Hematopoietic multipotent progenitor cell treated with erythropoietin and hydrocortisone succinate and interleukin-3 and kit ligand, for 17 days (in vitro differentiated cells): ENCODE measurements around the gene TSPOAP1.
A peak's percentile ranks its signal among the peaks of the same experiment; 100 is the strongest.

Source experiments
- DNase-seq: peaks from one replicate; pipeline ENCODE4 v3.0.0-alpha.2; 2015; ENCODE audit warnings: low spot score

The TSPOAP1 gene

DNA sequence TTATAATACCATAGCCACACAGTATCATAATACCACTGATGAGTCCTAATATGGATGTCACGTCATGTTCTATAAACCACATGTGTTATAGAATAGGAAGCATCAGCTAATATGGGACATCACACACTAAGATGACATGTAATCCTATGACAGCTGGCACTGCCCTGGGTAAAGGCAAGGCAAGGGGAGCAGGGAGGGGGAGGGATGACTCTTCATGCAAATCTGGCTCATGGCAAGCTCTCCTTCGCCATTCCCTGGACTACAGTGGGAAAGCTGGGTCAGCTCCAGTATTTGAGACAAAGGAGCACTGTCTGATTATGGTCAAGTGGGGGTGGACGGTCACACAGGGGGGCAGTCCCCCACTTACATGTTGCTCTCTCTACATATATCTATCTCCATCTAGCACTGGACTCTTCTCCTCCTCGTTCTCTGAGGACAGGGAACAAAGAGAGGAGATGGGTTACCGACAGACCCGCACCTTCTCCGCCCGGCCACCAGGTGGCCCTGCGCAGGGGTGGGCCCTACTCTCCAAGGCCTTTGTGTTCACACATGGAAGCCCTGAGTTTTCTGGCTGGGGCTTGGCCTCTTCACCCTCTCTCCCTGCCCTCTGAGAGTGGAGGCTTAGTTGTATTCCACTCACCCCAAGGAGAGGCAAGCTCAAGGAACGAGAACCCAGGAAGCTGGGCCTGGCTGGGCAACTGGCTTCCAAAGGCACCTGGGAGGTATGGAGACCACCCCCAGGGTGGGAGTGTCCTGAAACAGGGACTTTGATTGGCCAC lies 24.4 kb downstream of the TSPOAP1 start:
- DNase-seq = peak; percentile 55

DNA sequence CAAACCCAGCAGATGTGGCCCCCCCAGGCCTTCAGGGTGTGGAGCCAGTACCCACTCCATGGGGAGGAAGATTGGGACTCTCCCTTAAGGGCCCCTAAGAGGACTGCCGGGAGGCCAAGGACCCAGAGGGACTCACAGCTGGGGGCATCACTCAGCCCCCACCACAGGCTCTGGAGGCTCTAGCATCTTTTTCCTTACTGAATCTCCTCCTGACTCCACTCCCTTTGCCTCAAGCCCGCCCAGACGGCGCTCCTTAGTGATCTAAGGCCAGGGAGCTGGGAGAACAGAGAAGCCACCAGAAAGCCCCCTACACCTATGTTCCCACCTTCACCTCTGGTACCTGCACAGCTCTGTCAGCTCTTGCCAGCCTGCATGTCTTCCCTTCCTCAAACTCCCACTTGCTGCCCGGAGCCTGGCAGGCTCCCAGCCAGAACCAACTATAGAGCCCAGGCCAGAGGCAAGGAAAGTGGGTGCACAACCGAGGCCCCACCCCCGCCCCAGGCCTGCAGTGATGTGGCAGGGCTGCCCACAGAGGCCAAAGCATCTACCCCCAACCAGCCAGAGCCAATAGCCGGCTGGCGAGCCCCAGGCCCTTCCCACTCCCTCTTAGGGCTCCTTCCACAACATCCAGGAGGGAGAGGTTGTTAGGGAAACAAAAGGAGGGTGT lies 25.5 kb downstream of the TSPOAP1 start:
- no peak for DNase-seq

DNA sequence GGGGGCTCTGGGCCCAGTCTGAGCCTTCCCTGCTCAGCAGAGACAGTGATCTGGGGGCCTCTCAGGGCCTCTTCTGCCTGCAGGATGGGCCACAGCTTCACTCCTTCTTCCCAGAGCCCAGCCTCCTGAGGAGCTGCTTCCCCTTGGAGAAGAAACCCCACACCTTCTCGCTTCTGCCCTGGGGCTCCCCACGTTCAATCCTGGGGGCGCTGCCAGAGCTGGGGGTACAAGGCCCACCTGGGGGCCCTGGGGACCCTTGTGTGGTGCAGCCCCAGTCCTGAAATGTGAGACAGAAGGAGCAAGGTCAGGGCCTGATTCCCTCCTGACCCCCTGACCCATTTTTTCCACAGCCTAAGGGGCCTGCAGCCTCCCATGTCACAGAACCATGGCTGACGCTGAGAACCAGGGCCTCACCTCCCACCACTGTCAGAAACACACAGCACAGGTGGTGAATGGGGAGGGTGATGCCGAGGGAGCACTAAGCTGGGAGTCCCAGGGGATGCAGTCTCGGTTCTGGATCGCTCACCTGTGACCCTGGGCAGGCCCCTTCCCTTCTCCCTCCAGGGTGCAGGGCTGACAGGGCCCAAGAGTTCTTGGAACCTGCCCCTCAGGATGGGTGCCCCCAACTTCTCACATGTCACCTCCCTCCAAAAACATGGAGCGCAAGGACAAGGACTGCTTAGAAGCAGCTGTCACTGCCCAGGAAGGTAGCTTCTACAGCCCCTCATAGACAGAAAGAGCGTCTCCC lies 26.2 kb downstream of the TSPOAP1 start:
- DNase-seq = no peak

DNA sequence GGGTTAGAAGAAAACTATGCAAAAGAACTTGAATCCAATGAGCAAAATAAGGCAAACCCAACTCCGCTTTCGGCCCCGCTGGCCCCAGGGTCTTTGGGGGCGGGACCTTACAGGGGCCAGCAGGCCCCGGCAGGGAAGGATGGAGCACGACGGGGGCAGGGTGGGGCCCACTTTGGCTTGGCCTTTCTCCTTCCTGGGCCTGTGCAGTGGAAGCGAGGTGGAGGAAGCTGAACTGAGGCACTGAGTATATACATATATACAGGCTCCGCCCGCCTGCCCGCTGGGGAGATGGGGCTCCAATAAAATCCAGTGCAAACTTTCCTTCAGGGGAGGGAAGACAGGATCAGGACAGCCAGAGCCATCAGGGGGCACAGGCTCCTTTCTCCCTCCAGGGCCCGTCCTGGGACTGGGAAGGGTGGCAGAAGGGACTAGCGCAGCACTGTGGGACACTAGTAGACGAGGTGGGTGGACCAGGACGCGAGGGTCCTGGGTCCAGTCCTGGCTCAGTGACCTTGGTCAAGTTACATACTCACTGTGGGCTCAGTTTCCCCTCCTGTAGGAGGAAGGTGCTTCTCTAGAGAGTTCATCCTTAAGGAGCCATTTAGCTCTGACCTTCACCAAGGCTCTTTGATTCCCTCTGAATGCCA lies 27.0 kb downstream of the TSPOAP1 start:
- DNase-seq = no peak

- no peak for DNase-seq
Measured at GRCh38 chr17:58300336-58300735, 28.3 kb downstream of the TSPOAP1 start.

DNA sequence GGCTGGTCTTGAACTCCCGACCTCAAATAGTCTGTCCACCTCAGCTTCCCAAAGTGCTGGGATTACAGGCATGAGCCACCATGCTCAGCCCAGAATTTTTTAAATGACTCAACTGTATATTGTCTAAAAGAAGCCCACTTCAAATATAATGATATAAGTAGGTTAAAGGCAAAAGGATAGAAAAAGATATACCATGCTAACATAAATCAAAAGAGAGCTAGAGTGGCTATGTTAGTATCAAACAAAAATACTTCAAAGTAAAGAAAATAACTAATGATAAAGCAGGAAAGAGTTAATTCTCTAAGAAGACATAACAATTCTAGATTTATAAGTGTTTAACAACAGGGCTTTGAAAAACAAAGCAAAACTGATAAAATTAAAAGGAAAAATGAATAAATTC lies 34.6 kb downstream of the TSPOAP1 start:
- no peak for DNase-seq

DNA sequence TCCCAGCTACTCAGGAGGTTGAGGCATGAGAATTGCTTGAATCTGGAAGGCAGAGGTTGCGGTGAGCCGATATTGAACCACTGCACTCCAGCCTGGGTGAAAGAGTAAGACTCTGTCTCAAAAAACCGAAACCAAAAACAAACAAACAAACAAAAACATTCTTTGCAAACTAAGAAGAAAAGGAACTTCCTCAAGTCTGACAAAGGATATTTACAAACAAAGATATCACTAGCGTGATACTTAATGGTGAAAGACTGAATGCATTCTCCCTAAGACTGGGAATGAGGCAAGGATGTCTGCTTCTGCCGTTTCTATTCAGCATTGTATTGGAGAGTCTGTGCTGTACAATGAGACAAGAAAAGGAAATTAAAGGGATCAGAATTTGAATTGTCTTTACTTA lies 37.3 kb downstream of the TSPOAP1 start:
- no peak for DNase-seq

GRCh38 chr17:58289869-58290268 lies 38.7 kb downstream of the TSPOAP1 start:
- no peak for DNase-seq

DNA sequence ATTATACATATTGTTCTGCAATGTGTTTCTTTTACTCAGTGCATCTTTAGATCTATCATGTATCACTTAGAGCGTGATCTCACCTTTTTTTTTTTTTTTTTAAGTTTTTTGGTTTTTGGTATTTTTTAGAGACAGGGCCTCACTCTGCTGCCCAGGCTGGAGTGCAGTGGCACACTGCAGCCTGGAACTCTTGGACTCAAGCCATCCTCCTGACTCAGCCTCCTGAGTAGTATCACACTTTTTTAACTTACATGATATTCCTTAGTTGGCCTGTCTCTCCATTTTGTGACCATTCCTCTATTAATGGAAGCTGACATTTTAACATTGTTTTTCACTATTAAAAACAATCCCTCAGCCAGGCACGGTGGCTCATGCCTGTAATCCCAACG lies 43.2 kb downstream of the TSPOAP1 start:
- no peak for DNase-seq

- no peak for DNase-seq
Measured at GRCh38 chr17:58284613-58285421, 43.8 kb downstream of the TSPOAP1 start.

DNA sequence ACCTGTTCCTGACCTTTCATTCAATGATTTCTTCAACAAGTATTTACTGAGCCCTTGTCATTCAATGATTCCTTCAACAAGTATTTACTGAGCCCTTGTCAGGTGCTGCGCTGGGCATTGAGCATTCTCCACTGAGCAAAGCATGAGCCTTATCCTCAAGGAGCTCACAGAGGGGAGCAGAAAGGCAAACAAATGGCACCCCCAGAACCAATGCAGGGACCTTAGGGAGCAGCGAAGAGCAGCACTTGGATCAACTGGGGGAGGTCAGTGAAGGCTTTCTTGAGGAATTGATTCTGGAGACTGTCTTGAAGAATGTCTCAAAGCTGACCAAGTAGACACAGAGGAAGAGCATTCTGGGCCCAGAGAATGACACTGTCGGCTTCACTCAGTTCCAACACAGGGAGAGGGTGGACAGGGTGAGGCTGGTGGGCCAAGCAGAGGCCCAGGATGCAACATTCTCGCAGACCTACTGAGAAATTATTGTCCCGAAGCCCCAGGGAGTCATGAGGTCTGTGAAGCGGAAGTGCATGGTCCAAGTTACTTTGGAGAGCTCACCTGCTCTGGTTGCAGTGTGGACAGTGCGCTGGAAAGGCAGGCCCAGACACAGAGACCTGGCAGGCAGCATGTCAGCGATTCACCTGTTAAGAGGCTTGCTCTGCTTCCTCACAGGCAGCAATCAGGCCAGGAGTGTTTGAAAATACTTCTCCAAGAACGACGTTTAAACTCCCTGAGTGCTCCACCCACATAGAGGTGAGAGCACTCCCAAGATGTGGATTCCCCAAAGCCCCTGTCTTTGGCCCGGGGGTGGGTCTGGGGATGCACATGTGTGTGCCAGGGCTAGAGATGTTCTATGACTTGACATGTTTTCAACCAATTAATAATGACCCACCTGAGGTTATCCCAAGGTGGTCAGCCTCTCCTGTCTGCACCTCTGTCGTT lies 44.7 kb downstream of the TSPOAP1 start:
- DNase-seq = no peak

GRCh38 chr17:58282442-58282841 lies 46.2 kb downstream of the TSPOAP1 start:
- no peak for DNase-seq

DNA sequence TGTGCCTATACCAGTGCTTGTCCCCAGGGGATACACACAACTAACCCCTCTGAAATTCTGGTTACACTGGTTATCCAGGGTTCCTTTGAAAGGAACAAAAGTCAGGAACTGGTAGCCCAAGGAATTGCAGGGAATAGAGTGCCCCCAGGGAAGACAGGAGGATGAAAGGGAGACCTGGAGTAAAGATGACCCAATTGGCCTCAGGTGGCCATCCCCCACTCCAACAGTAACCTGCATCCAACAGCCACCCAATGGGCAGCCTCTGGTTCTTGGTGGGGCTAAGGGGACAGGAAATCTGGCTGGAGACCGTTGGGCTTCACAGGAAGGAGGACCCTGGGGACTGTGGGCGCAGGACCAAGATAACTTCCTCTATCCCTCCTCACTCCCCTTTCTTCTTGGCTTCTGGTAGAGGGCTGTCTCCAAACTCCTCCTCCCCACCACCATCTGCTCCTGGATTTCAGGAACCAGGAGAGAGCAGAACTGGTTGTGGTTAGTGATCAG lies 47.0 kb downstream of the TSPOAP1 start:
- DNase-seq = no peak

DNA sequence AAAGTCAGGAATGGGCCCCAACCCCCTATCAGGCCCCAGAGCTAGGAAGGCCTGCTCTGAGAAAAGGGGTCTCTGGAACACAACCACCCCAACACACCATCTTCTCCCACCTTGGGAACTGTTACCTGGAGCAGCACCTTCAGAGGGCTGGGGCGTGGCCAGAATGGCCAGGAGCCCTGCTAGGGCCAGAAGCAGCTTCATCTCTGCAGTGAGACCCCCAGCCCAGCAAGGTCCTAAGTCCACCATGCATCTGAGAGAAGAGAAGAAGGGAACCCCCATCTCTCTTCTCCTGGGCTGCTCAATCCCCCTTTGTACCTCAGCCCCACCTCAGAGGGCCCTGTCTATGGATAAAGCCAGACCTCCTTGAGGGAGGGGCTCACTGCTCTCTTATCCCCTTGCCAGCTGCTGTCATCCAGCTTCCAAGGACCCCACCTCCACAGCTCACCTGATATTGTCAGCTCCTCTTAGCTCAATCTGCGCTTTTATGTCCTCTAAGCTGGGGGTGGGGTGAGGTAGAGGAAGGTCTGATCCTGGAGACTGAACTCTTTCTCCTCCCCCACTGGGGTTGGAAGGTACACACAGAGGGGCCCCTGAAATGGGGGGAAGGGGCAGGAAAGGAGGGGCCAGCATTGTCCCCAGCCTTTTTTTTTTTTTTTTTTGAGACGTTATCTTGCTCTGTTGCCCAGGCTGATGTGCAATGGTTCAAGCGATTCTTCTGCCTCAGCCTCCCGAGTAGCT lies 47.9 kb downstream of the TSPOAP1 start, which contains the start of gene MPO:
TSS of gene MPO (minus strand) at position 456 of the 738 bp plus-strand sequence. CDS start at position 279, 177 bp downstream.
- no peak for DNase-seq

- DNase-seq = no peak
Measured at GRCh38 chr17:58279736-58280479, 48.7 kb downstream of the TSPOAP1 start.

DNA sequence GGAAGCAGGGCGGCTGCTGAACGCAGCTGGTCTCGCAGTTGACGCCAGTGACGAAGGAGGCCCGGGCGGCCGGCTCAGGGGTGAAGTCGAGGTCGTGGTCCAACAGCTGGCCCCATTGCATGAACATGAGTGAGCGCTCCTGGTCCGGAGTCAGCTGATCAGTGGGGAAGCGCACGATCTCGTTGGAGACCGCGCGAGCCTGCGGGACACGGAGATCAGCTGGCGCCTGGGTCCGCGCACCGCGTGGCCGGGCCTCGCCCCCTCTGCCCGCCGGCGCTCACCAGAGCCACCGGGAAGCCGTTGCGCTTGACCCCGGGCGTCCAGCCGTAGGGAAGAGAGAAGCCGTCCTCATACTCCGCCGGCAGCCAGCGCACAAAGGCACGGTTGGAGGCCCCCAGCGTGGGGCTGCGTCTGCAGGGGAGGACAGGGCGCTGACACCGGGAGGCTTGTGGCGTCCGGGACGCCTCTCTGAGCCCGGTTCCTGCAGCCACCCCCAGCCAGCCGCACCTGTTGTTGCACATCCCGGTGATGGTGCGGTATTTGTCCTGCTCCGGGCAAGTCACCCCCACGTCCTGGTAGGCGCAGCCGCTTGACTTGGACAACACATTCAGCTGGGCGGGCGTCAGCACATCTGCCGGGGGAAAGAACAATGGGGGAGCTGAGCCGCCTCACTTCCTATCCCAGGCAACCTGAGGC lies 49.4 kb downstream of the TSPOAP1 start:
- no peak for DNase-seq

GRCh38 chr17:58278661-58279015 lies 50.0 kb downstream of the TSPOAP1 start:
- DNase-seq = no peak
